NCI-H2107 treated with DMSO at 0.1 percent for 48 hours (cell line): Measurements from ENCODE around the gene TMEM175.
"Not testable (repeated sequence)": the region's sequence is repeated elsewhere in the genome, so short reads cannot be mapped to it uniquely, and the experiment has no call there.

Source experiments
- DNase-seq: peaks from one replicate; lab custom pipeline; 2025; ENCODE audit not compliant: unreplicated experiment; lab: John Stamatoyannopoulos, UW

The TMEM175 gene

DNA sequence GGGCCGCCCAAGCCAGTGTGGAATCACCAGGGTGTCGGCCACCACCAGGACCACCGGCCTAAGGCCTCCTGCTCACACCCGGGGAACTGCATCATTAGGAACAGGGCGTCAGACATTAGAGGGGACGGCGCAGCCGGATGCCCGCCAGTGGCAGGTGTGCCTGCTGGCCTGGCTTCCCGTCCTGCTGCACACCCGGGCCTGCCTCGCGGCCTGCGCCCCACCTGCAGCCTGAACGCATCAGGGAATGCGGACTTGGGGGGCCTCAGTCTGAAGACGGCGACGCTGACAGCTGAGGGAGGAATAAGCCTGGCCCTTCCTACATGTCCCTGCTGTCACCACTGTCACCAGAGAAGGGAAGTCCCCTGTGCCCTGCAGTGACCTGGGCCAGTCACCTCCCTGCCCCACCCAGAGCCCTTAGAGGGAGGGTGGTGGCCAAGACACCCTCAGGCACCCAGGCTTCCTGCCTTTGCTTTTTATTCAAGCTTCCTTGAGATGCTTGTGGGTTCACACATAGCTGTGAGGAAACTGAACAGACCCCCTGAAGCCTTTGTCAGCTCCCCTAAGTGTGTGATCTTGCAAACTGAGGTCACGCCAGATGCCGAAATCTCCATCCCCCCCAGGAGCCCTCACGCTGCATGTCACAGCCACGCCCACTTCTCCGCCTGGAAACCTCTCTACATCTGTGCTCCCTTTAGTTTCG, 37.9 kb downstream of the TMEM175 start:
- no peak for DNase-seq

DNA sequence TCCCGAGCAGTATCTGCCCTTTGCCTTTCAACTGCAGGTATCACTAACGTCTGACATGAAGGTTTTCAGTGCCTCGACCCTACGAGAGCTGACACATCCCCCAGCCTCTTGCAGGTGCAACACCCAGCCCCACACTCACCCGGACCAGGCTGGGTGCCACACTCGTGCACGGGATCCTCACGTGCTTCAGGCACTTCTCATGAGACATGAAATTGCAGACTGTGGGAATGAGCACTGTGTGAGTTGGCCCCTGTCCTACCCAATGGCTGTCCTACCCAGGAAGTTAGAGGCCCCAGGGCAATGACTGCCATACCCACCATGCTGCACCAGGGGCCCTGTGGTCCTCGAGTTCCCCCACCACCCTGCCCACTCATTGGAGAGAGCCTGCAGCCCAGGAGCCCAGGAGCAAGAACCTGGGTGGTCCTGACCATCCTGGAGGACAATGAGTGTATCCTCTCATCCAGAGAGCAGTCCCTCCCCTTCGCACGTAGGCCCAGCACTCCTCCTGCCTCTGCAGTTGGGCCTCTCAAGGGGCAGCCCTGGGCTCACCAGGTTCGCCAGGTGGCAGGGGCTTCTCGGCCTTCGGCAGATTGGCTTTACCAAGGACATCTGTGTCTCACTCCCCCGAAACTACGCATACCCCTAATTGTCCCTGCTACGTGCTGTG, 38.7 kb downstream of the TMEM175 start:
- no peak for DNase-seq

DNA sequence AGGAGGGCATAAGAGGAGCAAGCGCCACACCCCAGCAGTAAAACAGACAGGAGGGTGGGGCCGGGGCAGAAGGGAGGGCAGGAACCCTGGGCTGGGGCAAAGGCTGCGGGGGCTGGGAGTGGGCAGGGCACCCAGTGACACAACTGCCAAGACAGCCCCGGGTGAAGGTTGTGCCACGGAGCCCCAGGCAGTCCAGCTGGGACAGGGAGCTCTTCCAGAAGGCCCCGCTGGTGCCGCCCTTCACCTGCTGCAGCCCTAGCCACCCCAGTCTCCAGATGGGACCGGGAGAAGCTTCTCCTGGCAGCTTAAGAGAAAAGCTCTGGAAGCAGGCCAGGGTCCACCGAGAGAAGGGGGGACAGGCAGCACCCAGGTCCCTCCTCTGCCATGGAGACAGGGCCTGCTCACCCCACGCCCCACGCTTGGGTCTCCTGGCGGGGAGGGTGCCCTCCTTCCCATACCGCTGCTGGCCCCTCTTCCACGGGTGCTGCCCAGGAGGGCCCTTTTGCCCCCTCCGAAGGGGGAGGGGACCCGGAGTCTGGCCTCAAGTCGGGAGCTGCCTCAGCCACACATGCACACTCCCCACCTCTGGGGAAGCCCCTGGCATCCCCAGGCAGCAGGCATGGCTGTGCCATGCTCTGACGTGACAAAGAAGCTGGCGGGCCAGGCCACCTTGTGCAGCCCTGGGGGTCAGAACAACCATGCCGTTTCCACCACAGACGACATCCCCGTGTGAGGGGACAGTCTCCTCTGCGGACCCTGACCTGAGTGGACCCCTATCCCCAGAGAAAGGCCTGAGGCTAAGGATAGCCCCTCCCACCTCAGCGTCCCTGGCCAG, 39.6 kb downstream of the TMEM175 start:
- DNase-seq: no peak

DNA sequence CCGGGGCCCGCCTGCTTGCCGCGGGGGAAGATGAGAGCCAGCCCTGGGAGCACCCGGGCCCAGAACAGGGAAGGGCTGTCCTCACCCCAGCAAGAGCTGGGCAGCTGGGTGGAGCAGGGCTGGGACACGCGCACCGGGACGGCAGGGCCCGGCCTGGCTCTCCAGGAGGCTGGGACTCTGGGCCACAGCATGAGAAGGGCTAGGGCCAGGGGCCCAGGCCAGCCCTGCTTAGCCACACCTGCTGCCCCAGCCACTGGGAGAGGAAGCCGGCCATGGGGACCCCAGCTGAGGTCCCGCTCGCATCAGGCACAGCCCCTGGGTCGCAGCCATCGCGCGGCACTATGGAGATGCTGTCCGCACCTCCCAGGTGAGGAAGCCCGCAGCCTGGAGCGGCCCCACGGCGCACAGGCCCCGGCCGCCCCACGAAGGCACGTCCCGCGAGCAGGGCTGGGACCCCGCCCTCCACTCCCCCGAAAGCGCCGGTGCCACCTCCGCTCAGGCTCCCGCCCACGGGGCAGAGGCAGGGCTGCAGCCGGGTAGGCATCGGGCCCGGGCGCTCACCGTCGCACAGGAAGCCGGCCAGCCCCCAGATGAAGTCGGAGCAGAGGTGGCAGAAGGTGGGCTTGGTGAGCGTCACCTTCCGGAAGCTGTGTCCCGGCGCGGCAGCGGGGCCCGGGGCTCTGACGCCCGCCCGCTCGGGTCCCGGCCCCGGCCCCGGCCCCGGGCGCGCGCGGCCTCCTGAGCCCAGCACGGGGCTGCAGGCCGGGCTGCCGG, 40.6 kb downstream of the TMEM175 start:
- DNase-seq: no peak

DNA sequence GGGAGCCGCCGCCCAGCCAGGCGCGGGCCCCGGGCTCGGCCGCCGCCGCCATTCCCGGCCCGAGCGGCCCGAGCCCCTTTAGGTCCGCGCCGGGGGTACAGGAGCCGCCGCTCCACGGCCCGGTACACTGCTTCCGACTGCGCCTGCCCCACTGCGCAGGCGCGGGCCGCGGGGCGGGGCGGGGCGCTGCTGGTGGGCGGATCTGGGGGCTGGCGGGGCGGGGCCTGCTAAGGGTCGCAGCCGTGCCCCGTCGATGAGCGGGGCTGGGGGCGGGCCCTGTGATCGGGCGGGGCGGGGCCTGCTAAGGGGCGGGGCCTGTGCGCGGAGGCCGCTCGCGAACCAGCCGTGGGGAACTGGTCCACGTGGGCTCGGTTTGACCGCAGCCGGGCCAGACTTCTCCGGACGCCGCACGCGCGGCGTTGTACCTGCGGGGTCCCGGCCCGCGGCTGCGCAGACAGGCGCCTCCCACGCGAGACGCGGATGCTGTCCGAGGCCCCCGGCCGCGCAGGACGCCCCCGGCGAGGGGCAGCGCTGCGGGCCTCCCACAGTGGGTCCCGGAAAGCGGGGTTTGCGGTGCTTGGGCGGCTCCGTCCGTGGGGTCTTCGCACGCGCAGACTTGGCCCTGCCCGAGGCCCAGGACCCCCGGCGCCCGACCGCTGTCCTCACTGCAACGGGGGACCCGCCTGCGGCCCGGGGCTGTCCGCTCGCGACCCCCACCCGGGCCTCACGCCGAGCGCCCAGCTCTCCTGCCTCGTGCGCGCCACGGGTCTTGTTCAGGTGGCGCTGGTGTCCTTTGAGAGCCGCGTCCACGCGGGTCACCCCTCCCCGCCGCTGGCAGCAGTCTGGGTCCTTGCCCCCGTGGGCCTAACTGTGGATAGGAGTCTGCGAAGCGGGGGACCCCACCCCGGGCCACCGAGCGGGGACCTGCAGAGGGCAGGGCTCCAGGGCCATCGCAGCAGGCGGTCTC, 41.5 kb downstream of the TMEM175 start, which contains the start of gene DGKQ:
TSS of gene DGKQ (minus strand) at position 139 of the 967 bp plus-strand sequence. CDS start at position 52, 87 bp downstream.
- DNase-seq: no peak

DNA sequence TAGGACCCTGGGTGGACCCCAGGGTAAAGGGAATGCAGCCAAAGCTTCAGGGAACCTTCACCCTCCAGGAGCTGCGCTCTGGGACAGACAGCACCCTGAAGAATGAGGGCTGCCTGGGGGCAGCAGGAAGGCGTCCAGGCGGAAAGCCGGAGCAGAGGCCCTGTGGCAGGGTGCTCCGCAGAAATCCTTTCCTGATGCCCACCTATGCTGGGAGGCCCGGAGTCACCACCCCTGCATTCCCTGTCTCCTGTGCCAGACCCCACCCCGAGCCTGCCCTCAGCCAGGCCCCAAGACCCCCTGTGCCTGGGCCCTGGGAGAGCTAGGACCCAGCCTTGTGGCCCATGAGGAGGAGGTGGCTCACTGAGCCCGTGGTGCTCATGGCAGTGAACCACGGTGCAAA, 42.4 kb downstream of the TMEM175 start:
- no peak for DNase-seq

DNA sequence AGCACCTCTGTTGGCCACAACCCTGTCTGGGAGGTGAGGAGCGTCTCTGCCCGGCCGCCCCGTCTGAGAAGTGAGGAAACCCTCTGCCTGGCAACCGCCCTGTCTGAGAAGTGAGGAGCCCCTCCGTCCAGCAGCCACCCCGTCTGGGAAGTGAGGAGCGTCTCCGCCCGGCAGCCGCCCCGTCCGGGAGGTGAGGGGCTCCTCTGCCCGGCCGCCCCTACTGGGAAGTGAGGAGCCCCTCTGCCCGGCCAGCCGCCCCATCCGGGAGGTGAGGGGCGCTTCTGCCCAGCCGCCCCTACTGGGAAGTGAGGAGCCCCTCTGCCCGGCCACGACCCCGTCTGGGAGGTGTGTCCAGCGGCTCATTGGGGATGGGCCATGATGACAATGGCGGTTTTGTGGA, 43.8 kb downstream of the TMEM175 start:
- not testable (repeated sequence) for DNase-seq

DNA sequence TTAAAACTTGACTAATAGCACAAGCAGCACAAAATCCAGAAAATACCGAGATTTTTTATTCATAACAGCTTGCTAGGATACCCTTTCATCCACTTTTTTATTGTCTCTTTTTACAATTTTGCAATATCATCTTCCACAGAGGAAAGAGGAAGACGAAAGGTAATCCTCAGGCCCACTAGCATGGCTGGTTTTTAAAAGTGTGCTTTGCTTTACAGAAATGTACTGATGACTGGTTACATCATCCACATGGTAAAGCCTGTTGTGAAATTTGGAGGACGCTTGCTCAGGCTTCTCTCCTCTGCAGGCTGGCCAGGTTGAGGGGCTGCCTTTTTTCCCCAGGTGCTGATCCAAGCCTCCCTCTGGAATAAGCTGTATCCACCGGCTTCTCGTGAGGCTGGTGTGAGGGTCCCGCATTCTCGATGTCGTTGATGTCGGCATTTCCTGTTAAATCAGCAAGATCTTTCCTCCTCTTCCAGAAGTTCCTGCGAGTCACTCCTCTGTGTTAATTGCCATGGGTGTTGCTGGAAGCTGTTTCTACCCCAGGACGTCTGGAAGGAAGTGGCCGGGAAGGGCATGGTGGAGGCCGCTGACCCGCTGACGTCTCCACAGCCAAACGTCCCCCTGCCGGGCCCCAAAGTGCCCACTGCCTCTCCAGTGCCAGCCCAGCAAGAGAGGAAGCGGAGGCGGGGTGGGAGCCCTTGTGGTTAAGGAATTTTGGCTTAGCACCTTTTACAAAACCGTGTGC, 46.9 kb downstream of the TMEM175 start:
- DNase-seq: no peak

DNA sequence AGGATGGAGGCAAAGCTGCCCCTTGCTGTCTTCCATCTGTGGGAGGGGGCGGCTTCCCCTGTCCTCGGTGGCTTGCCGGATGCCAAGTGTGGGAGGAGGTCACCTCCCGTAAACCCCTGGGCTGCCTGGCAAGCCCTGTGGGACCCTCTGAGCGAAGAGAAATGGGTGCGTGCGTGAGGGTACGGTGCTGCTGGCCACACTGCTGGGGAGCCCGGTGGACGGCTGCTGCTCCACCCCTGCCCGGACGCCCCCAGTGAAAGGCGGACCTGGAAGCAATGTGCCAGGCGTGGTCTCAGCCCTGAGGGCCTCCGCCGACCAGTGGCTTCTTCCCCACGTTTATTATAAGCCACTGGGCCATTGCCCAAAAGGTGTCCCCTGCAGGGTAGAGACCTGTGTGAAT, 50.0 kb downstream of the TMEM175 start:
- DNase-seq: no peak

DNA sequence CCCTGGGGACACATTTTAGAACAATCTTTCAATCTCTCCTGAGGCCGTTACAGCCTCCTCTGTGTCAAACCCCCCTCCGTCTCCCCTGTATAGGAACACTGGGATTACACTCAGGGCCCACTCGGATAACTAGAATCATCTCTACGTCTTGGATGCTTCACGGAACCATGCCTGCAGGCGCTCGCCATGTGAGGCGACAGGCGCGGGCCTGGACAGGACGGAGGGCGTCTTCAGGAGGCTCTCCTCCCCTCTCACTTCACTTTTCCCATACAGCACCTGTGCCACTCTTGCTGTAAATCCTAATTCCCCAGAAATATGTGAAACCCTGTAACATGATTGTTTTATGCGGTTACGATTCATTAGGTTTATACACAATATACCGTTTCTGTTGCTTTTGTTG, 50.6 kb downstream of the TMEM175 start:
- no peak for DNase-seq

DNA sequence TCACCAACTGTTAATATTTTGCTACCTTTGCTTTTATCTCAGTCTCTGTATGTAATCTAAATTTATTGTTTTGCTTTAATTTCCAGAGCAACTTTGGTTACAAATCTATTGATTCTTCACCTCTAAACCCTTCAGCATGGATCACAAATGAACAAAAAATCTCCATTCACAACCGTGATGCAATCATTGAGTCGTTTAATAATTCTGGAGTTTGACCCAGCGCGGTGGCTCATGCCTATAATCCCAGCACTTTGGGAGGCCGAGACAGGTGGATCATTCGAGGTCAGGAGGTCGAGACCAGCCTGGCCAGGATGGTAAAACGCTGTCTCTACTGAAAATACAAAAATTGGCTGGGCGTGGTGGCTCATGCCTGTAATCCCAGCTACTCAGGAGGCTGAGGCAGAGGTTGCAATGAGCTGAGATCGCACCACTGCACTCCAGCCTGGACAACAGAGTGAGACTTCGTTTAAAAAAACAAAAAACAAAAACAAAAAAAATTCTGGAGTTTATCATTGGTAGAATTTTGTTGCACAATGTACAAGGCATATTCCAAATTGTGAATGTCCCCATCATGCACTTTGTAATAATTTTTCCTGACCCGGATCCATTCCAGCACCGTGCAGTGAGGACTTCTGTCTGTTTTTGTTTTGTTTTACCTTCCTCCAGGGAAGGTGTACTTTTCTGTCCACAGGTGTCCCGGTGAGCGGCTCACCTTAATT, 52.2 kb downstream of the TMEM175 start:
- no peak for DNase-seq

DNA sequence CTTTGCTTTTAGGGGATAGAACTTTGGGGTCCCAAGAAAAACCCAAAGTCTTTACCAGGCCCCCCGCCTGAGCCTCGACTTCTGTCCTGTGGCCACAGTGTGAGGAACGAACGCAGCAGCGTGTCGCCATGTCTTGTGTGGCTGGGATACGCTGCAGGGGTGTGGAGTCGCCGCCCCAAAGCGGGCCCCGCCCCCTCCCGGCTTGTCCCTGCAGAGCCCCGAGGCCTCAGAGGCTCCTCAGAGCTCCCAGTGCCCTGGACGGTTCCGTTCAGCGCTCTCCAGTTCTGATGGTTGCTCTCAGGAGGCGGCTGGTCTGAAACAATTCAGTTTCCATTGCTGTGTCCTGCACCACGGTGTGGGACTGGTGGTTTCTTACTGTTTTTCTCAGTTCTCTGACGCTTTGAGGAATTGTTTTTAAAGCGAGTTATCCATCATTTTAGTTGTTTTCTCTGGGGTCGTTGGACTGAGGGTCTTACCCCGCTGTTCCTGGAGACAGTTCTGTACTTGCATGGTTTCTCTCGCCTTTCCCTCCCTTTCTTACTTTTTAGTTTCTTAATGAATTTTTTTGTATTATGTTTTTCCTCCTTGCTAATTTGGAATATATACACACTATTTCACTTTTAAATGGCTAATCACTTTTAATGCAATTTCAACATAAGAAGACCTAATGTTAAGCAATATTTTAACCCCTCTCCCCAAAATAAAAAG, 53.0 kb downstream of the TMEM175 start:
- DNase-seq: no peak

DNA sequence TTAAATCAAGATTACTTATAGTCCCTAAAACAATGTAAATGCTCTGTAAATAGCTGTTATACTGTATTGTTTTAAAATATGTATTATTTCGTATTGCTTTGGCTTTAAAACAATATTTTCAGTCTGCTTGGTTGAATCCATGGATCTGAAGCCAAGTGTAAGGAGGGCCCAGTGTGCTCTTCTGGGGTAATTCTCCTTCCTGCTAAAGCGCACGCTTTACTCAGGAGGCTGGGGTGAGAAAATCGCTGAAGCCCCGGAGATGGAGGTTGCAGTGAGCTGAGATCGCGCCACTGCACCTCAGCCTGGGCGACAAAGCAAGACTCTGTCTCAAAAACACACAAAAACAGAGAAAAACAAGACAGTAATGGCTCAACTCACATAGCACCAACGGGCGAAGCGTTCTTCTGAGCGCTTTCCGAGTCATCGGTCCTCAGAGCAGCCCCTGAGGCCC, 54.2 kb downstream of the TMEM175 start:
- no peak for DNase-seq

DNA sequence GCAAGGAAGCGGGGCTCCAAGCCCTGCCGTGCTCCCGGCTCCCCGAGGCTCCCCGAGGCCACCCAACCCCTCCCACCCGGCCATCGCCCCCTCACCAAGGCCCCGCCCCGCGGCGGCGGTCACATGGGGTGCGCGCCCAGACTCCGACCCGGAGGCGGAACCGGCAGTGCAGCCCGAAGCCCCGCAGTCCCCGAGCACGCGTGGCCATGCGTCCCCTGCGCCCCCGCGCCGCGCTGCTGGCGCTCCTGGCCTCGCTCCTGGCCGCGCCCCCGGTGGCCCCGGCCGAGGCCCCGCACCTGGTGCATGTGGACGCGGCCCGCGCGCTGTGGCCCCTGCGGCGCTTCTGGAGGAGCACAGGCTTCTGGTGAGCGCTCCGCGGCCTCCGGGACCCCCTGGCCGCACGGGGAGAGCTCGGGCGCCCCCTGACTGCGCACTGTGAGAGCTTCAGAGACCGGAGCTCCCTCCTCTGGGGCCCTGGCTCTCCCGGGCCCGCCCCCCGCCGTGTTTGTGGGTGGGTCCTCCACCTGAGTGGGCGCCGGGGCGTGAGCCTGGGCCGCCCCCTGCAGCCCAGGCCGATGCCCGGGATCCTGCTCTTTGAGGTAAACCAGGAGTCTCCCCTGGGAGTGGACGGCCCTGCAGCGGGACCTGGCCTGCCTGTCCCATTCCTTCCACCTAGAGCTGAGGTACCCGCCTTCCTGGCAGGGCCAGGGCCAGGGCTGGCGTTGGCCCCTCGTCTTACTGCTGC, 54.8 kb downstream of the TMEM175 start, which contains the start of gene IDUA:
TSS of gene IDUA (plus strand) at position 166 of the 745 bp plus-strand sequence. CDS start at position 207, 41 bp downstream.
- DNase-seq: no peak

DNA sequence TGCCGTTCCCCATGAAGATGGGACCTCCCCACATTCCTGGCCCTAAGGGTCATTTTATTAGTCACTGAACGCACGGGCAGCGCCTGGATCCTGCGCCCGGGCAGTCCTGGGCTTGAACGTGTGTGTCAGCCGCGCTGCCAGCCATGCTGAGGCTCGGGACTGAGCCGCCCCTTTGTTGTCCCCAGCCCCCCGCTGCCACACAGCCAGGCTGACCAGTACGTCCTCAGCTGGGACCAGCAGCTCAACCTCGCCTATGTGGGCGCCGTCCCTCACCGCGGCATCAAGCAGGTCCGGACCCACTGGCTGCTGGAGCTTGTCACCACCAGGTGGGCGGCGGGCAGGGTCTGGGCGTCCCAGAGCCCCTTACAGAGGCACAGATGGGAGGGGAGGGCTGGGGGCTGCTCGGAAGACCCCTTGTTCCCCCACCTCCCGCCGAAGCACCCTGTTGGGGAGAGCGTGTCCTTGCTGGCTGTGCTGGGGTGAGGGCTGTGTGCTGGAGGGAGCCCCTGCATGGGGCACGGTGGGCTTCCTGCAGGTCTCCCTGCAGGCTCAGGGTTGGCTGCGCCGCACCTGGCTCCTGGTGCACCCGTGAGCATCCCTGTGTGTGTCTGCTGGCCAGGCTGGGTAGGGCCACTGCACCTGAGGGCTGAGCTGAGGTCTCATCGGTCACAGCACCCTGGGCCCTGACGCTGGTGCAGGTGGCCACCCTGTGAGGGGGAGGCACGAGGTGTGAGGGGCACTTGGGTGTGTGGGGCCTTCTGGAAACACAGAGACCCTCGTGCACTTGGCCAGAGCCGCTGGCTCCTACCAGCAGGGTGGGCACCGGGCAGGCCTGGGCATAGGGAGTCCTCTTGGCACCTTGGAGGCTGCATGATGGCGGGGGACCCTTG, 55.6 kb downstream of the TMEM175 start:
- no peak for DNase-seq
